H1 (cell line): ENCODE results near the gene ARL5C. TPM values are rescaled to one million over a fixed set of nuclear protein-coding genes. Genes with fewer than 3 reads are reported as not detected.

Source experiments
- EGR1 ChIP-seq: IDR thresholded peaks from 2 replicates; pipeline ENCODE4 v1.6.1; 2011; ENCODE audit warnings: low read depth, low read length, borderline replicate concordance
- EZH2 ChIP-seq: fragments of 200-600 bp; sonication (generic); IDR thresholded peaks from 2 replicates; pipeline ENCODE4 v1.7.1; 2012; ENCODE audit warnings: low read depth, mild to moderate bottlenecking, moderate library complexity, low read length, inconsistent platforms; ENCODE audit not compliant: severe bottlenecking
- RFX5 ChIP-seq: IDR thresholded peaks from 2 replicates; pipeline ENCODE4 v1.6.1; 2011; ENCODE audit warnings: low read depth, low read length, improper control_type of control experiment, borderline replicate concordance
- TAF1 ChIP-seq: IDR thresholded peaks from 2 replicates; pipeline ENCODE4 v1.6.1; 2011; ENCODE audit warnings: mild to moderate bottlenecking, low read depth, low read length
- polyA plus RNA-seq, 7 experiments: library from polyadenylated mRNA; depleted of rRNA in 3 of 7; stranded (reverse) in 5 of 7; unstranded in 2 of 7; fragments of >200 nt in 5 of 7; fragments of 200-250 nt in 2 of 7; gene quantifications; 1 replicate in 5 of 7; 2 replicates in 1 of 7; 4 replicates in 1 of 7; pipeline versions ENCODE4 v1.2.1 to v1.2.3, GENCODE V29; 2011 to 2013; ENCODE audit warnings: missing spikeins in 2 of 7, mixed read lengths in 2 of 7
- total RNA-seq: library from RNA; stranded (reverse); fragmentation: NEBNext Ultra II Directional; extraction: Animal tissue kit (Norgen Biotek cat#: 25700); gene quantifications from 2 replicates; pipeline ENCODE4 v1.2.1, GENCODE V29; 2021

Gene ARL5C
- total and polyA plus RNA-seq, 2 of the 8 experiments (the other 6 are each of a cell fraction or from before 2014, with no cell fraction given) = not detected

GRCh38 chr17:39139561-39139960 lies 26.4 kb downstream of the ARL5C start (continued):
- no peak for TF ChIP-seq RFX5
- TF ChIP-seq TAF1 = no peak
- TF ChIP-seq EGR1 = no peak
- no peak for TF ChIP-seq EZH2
